ENCODE results near the gene NAA80. TPM values are rescaled to one million over a fixed set of nuclear protein-coding genes. Genes with fewer than 3 reads are reported as not detected.

The NAA80 gene
- total RNA-seq, 6 experiments from 2014 or later: 2.5 to 6.2 (median 3.5) TPM

- TF ChIP-seq CTCF (IDR thresholded peaks at IDR 0.05): no peak
- no peak for TF ChIP-seq POLR2A (IDR thresholded peaks at IDR 0.05)
- Histone ChIP-seq H3K36me3 (no peaks in the 10 kb centered on the region), H3K4me3 (no peak within 1 kb of the TSS), H3K9me3 (no peaks in the 10 kb centered on the region), H3K27me3 (no peaks in the 10 kb centered on the region), H3K27ac (no peak within 1 kb of the TSS), H3K4me1 (peaks cover 0 to 36% (median 4%) of the 10 kb centered on the region in 4 donors)
- 22% methylated on average over 8 of the region's 21 CpGs for WGBS (ENCODE audit: insufficient coverage, low coverage, low lambda C conversion rate, missing lambda C conversion rate)
- DNase-seq: no peak
- ATAC-seq: peak in 1 of 4 donors; percentile 11
- intact Hi-C loops (cut with DNase I): loop anchor here (5.0 to 10.0 kb wide), 2 partner anchors 42 to 144 kb away; no protein-coding TSS in a partner anchor
Observed at GRCh38 chr3:50268703-50269451, 30.3 kb downstream of the NAA80 start, which contains the start of gene SEMA3B. TSS of gene SEMA3B (plus strand) at chr3:50269147. CDS start at chr3:50269241, 94 bp downstream.

- ATAC-seq (no peak), DNase-seq (no peak)
- Histone ChIP-seq H3K27me3 (no peaks in the 10 kb centered on the region), H3K36me3 (no peaks in the 10 kb centered on the region), H3K27ac (no peak overlapping the region), H3K9me3 (no peaks in the 10 kb centered on the region), H3K4me3 (no peak overlapping the region), H3K4me1 (peaks cover 0 to 31% (median under 1%) of the 10 kb centered on the region in 4 donors)
- 60% methylated on average over 3 of the region's 3 CpGs for WGBS (ENCODE audit: insufficient coverage, low coverage, low lambda C conversion rate, missing lambda C conversion rate)
- no peak for TF ChIP-seq POLR2A (IDR thresholded peaks at IDR 0.05)
- no peak for TF ChIP-seq CTCF (IDR thresholded peaks at IDR 0.05)
- intact Hi-C loops (cut with DNase I): loop anchor here (5.0 to 10.0 kb wide), 2 partner anchors 41 to 143 kb away; no protein-coding TSS in a partner anchor
Observed at GRCh38 chr3:50268276-50268675, 30.9 kb downstream of the NAA80 start.

GRCh38 chr3:50267280-50267913 is 31.8 kb downstream of the NAA80 start:
- Histone ChIP-seq H3K36me3 (no peaks in the 10 kb centered on the region), H3K4me3 (peak overlapping the region in 2 of 3 donors; percentile 31 to 59), H3K9me3 (no peaks in the 10 kb centered on the region), H3K27me3 (no peaks in the 10 kb centered on the region), H3K27ac (peak overlapping the region in 2 of 3 donors; percentile 1 to 68), H3K4me1 (peaks cover 0 to 25% (median 0%) of the 10 kb centered on the region in 4 donors)
- WGBS (ENCODE audit: insufficient coverage, low coverage, low lambda C conversion rate, missing lambda C conversion rate): 0% methylated on average over 16 of the region's 22 CpGs
- TF ChIP-seq CTCF (IDR thresholded peaks at IDR 0.05) (no peak), POLR2A (IDR thresholded peaks at IDR 0.05) (peak; percentile 39)
- ATAC-seq (peak; percentile 17 to 75 (median 62)), DNase-seq (peak in 1 of 3 donors; percentile 77)
- intact Hi-C loops (cut with DNase I): loop anchor here (5.0 to 10.0 kb wide), 2 partner anchors 40 to 143 kb away; no protein-coding TSS in a partner anchor

- DNase-seq (no peak), ATAC-seq (peak in 1 of 4 donors; percentile 1)
- TF ChIP-seq CTCF (IDR thresholded peaks at IDR 0.05): no peak
- Histone ChIP-seq H3K27me3 (no peaks in the 10 kb centered on the region), H3K4me3 (peak overlapping the region in 2 of 3 donors; percentile 31 to 59), H3K27ac (peak overlapping the region in 2 of 3 donors; percentile 1 to 68), H3K4me1 (peaks cover 0 to 19% (median 0%) of the 10 kb centered on the region in 4 donors), H3K9me3 (no peaks in the 10 kb centered on the region), H3K36me3 (no peaks in the 10 kb centered on the region)
- WGBS (ENCODE audit: insufficient coverage, low coverage, low lambda C conversion rate, missing lambda C conversion rate): 82% methylated on average over 2 of the region's 7 CpGs
- intact Hi-C loops (cut with DNase I): loop anchor here (5.0 to 10.0 kb wide), 2 partner anchors 40 to 142 kb away; no protein-coding TSS in a partner anchor
Observed at GRCh38 chr3:50266836-50267235, 32.4 kb downstream of the NAA80 start.
